HepG2 (cell line): ENCODE results near the gene RNASE7. TPM values are rescaled to one million over a fixed set of nuclear protein-coding genes. Genes with fewer than 3 reads are reported as not detected.

ENCODE experiments used
- BATF2 ChIP-seq: sonication (generic); formaldehyde crosslinking; IDR thresholded peaks from 2 replicates; pipeline ENCODE4 v1.8.0; 2022; ENCODE audit warnings: mild to moderate bottlenecking, missing genetic modification reagents, moderate library complexity
- FOXA3 ChIP-seq: IDR thresholded peaks from 2 replicates; pipeline ENCODE4 v1.6.1; 2016; ENCODE audit warnings: missing genetic modification reagents, missing compliant biosample characterization
- HOMEZ ChIP-seq: IDR thresholded peaks from 2 replicates; pipeline ENCODE4 v1.6.1; 2016; ENCODE audit warnings: low read depth
- MLXIP ChIP-seq: sonication (generic); formaldehyde crosslinking; IDR thresholded peaks from 2 replicates; pipeline ENCODE4 v1.9.0; 2021; ENCODE audit warnings: missing genetic modification reagents, borderline replicate concordance
- PRMT3 ChIP-seq: sonication (generic); formaldehyde crosslinking; IDR thresholded peaks from 2 replicates; pipeline ENCODE4 v1.8.1; 2022; ENCODE audit warnings: low read depth, mild to moderate bottlenecking, moderate library complexity, missing genetic modification reagents, borderline replicate concordance
- SMAD3 ChIP-seq: sonication (generic); formaldehyde crosslinking; IDR thresholded peaks from 2 replicates; pipeline ENCODE4 v1.4.0; 2020; ENCODE audit warnings: missing genetic modification reagents
- ZNF263 ChIP-seq: sonication (generic); formaldehyde crosslinking; IDR thresholded peaks from 2 replicates; pipeline ENCODE4 v1.4.0; 2020; ENCODE audit warnings: missing genetic modification reagents
- ZNF772 ChIP-seq: sonication (generic); formaldehyde crosslinking; IDR thresholded peaks from 2 replicates; pipeline ENCODE4 v1.5.0; 2020; ENCODE audit warnings: mild to moderate bottlenecking, missing genetic modification reagents
- ZNF790 ChIP-seq: sonication (generic); formaldehyde crosslinking; IDR thresholded peaks from 2 replicates; pipeline ENCODE4 v1.8.0; 2022; ENCODE audit warnings: missing genetic modification reagents, mild to moderate bottlenecking, borderline replicate concordance
- polyA plus RNA-seq, 8 experiments: library from polyadenylated mRNA; depleted of rRNA in 3 of 8; stranded (reverse) in 7 of 8; unstranded in 1 of 8; fragments of >200 nt; fragmentation: Illumina TruSeq in 4 of 8; extraction: Trizol in 4 of 8; gene quantifications; 2 replicates each; pipeline versions ENCODE4 v1.2.1 to v1.2.3, GENCODE V29; 2011 to 2016; ENCODE audit warnings: low read depth in 4 of 8, missing spikeins in 1 of 8, mixed read lengths in 1 of 8; ENCODE audit not compliant: insufficient read depth in 1 of 8
- total RNA-seq, 5 experiments: library from RNA; depleted of rRNA; stranded (reverse); fragments of >200 nt; fragmentation: Illumina TruSeq; extraction: Trizol; gene quantifications; 2 replicates each; pipeline ENCODE4 v1.2.3, GENCODE V29; 2016; ENCODE audit warnings: low read depth in 1 of 5
- TF ChIP-seq, protein P1 (sequence below): sonication (generic); formaldehyde crosslinking; IDR thresholded peaks from 2 replicates; pipeline ENCODE4 v1.4.0; 2020; ENCODE audit warnings: missing genetic modification reagents, borderline replicate concordance

RNASE7 gene
- total and polyA plus RNA-seq, 2 of the 13 experiments (the other 11 are each of a cell fraction or from before 2014, with no cell fraction given) = 0.04 TPM; not detected in 1

- TF ChIP-seq BATF2 (CRISPR knock-in tag) (0 out of 2 replicates have a peak, but pooled peaks have one; percentile 70), ZNF263 (CRISPR knock-in tag) (peak; percentile 40), ZNF772 (peak; percentile 90), SMAD3 (CRISPR knock-in tag) (no peak), MLXIP (CRISPR knock-in tag) (no peak), HOMEZ (CRISPR knock-in tag) (no peak), ZNF790 (CRISPR knock-in tag) (no peak), PRMT3 (CRISPR knock-in tag) (no peak; the same call in 1 of the 2 replicates), FOXA3 (CRISPR knock-in tag) (no peak)
- TF ChIP-seq, protein P1, sequence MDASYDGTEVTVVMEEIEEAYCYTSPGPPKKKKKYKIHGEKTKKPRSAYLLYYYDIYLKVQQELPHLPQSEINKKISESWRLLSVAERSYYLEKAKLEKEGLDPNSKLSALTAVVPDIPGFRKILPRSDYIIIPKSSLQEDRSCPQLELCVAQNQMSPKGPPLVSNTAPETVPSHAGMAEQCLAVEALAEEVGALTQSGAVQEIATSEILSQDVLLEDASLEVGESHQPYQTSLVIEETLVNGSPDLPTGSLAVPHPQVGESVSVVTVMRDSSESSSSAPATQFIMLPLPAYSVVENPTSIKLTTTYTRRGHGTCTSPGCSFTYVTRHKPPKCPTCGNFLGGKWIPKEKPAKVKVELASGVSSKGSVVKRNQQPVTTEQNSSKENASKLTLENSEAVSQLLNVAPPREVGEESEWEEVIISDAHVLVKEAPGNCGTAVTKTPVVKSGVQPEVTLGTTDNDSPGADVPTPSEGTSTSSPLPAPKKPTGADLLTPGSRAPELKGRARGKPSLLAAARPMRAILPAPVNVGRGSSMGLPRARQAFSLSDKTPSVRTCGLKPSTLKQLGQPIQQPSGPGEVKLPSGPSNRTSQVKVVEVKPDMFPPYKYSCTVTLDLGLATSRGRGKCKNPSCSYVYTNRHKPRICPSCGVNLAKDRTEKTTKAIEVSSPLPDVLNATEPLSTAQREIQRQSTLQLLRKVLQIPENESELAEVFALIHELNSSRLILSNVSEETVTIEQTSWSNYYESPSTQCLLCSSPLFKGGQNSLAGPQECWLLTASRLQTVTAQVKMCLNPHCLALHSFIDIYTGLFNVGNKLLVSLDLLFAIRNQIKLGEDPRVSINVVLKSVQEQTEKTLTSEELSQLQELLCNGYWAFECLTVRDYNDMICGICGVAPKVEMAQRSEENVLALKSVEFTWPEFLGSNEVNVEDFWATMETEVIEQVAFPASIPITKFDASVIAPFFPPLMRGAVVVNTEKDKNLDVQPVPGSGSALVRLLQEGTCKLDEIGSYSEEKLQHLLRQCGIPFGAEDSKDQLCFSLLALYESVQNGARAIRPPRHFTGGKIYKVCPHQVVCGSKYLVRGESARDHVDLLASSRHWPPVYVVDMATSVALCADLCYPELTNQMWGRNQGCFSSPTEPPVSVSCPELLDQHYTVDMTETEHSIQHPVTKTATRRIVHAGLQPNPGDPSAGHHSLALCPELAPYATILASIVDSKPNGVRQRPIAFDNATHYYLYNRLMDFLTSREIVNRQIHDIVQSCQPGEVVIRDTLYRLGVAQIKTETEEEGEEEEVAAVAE = no peak
These were observed 27.4 kb downstream of the RNASE7 start (continued) for GRCh38 chr14:21069388-21070082.
